Liver (tissue), 9 donors: Measurements from ENCODE around the gene PAQR7. TPM values are rescaled to one million over a fixed set of nuclear protein-coding genes. Genes with fewer than 3 reads are reported as not detected.

Experiments
- DNase-seq: peaks from one replicate; pipeline ENCODE4 v3.0.0-alpha.2; 2017; ENCODE audit warnings: low spot score
- H3K27ac ChIP-seq, 2 donors: one replicate each; pipeline ENCODE4 v1.7.0; 2013; ENCODE audit warnings: inconsistent platforms in 2 of 2, low read length in 2 of 2, control low read depth in 1 of 2, low read depth in 1 of 2, mild to moderate bottlenecking in 1 of 2
- H3K27me3 ChIP-seq, 4 donors: one replicate each; pipeline versions ENCODE4 v1.6.1 to v1.7.0; 2013; ENCODE audit warnings: low read length in 3 of 4, inconsistent platforms in 1 of 4, mild to moderate bottlenecking in 1 of 4, moderate library complexity in 1 of 4; ENCODE audit not compliant: control insufficient read depth in 4 of 4, insufficient read depth in 4 of 4
- H3K36me3 ChIP-seq, 4 donors: one replicate each; pipeline versions ENCODE4 v1.6.1 to v1.7.0; 2013; ENCODE audit warnings: low read length in 3 of 4, mild to moderate bottlenecking in 3 of 4, low read depth in 1 of 4, moderate library complexity in 1 of 4; ENCODE audit not compliant: control insufficient read depth in 4 of 4, insufficient read depth in 3 of 4
- H3K4me1 ChIP-seq, 4 donors: one replicate each; pipeline versions ENCODE4 v1.6.1 to v1.7.0; 2013; ENCODE audit warnings: low read length in 3 of 4, mild to moderate bottlenecking in 3 of 4, moderate library complexity in 1 of 4; ENCODE audit not compliant: control insufficient read depth in 4 of 4, insufficient read depth in 4 of 4
- H3K4me3 ChIP-seq, 3 donors: one replicate each; pipeline versions ENCODE4 v1.6.1 to v1.7.0; 2013; ENCODE audit warnings: low read length in 3 of 3, control low read depth in 1 of 3, low read depth in 1 of 3, mild to moderate bottlenecking in 1 of 3
- H3K9ac ChIP-seq, 2 donors: one replicate each; pipeline ENCODE4 v1.7.0; 2013; ENCODE audit warnings: low read length in 2 of 2, mild to moderate bottlenecking in 2 of 2, moderate library complexity in 2 of 2, control low read depth in 1 of 2, low read depth in 1 of 2
- H3K9me3 ChIP-seq, 4 donors: one replicate each; pipeline versions ENCODE4 v1.6.1 to v1.7.0; 2013; ENCODE audit warnings: low read length in 3 of 4; ENCODE audit not compliant: control insufficient read depth in 4 of 4
- ATF3 ChIP-seq: IDR thresholded peaks from 2 replicates; pipeline ENCODE4 v1.6.1; 2016; ENCODE audit warnings: antibody characterized with exemption
- CTCF ChIP-seq: fragments of 150-350 bp; IDR thresholded peaks from 2 replicates; pipeline ENCODE4 v1.5.1; 2017; ENCODE audit warnings: improper control_type of control experiment, low read depth, low read length; ENCODE audit not compliant: missing input control
- EGR1 ChIP-seq, 2 donors: IDR thresholded peaks; 2 replicates each; pipeline ENCODE4 v1.6.1; 2016 to 2018; ENCODE audit warnings: antibody characterized with exemption in 2 of 2, low read depth in 2 of 2
- FOXA1 ChIP-seq: IDR thresholded peaks from 2 replicates; pipeline ENCODE4 v1.6.1; 2016; ENCODE audit warnings: antibody characterized with exemption
- FOXA2 ChIP-seq: IDR thresholded peaks from 2 replicates; pipeline ENCODE4 v1.6.1; 2016; ENCODE audit warnings: antibody characterized with exemption
- GABPA ChIP-seq, 2 donors: IDR thresholded peaks in 1 of 2; conservative IDR thresholded peaks in 1 of 2; 2 replicates each; pipeline ENCODE4 v1.6.1; 2016; ENCODE audit warnings: antibody characterized with exemption in 2 of 2, mild to moderate bottlenecking in 1 of 2, moderate library complexity in 1 of 2
- HNF4G ChIP-seq: IDR thresholded peaks from 2 replicates; pipeline ENCODE4 v1.6.1; 2016; ENCODE audit warnings: antibody characterized with exemption
- JUND ChIP-seq, 2 donors: IDR thresholded peaks; 2 replicates each; pipeline ENCODE4 v1.6.1; 2016; ENCODE audit warnings: antibody characterized with exemption in 2 of 2
- MAX ChIP-seq: IDR thresholded peaks from 2 replicates; pipeline ENCODE4 v1.6.1; 2016; ENCODE audit warnings: antibody characterized with exemption
- NR2F2 ChIP-seq: IDR thresholded peaks from 2 replicates; pipeline ENCODE4 v1.6.1; 2016; ENCODE audit warnings: antibody characterized with exemption
- RAD21 ChIP-seq, 2 donors: IDR thresholded peaks; 2 replicates each; pipeline ENCODE4 v1.6.1; 2016; ENCODE audit warnings: antibody characterized with exemption in 2 of 2, mild to moderate bottlenecking in 2 of 2
- REST ChIP-seq: IDR thresholded peaks from 2 replicates; pipeline ENCODE4 v1.6.1; 2016; ENCODE audit warnings: antibody characterized with exemption, mild to moderate bottlenecking
- SP1 ChIP-seq: IDR thresholded peaks from 2 replicates; pipeline ENCODE4 v1.6.1; 2018; ENCODE audit warnings: antibody characterized with exemption, mild to moderate bottlenecking
- TAF1 ChIP-seq: conservative IDR thresholded peaks from 2 replicates; pipeline ENCODE4 v1.6.1; 2016; ENCODE audit warnings: antibody characterized with exemption, mild to moderate bottlenecking
- YY1 ChIP-seq: IDR thresholded peaks from 2 replicates; pipeline ENCODE4 v1.6.1; 2016; ENCODE audit warnings: antibody characterized with exemption, mild to moderate bottlenecking
- ZBTB33 ChIP-seq: IDR thresholded peaks from 2 replicates; pipeline ENCODE4 v1.6.1; 2016; ENCODE audit warnings: antibody characterized with exemption
- WGBS: extraction: QIAGEN DNeasy Blood & Tissue Kit; methylation state at CpG from one replicate; pipeline ENCODE4 v1.1.7; 2013; 5-methylcytosine and 5-hydroxymethylcytosine counted together
- polyA plus RNA-seq, 2 donors: library from polyadenylated mRNA; stranded (reverse) in 1 of 2; unstranded in 1 of 2; fragments of 200-250 nt in 1 of 2; fragments of >200 nt in 1 of 2; fragmentation: Nextera tagmentation in 1 of 2; extraction: Ambion mirVana in 1 of 2; gene quantifications; one replicate each; pipeline versions ENCODE4 v1.2.1 to v1.2.3, GENCODE V29; 2013 to 2015
- total RNA-seq, 2 donors: library from RNA; depleted of rRNA; stranded (reverse); fragments of >200 nt; gene quantifications; one replicate each; pipeline ENCODE4 v1.2.3, GENCODE V29; 2014
- donor health status: healthy.
- donor health status: healthy.
- donor health status: healthy.
- donor health status: healthy.
- donor health status: healthy.

The PAQR7 gene
- total and polyA plus RNA-seq, 4 donors, result 1.5 to 9.0 (median 1.8) TPM

- Histone ChIP-seq H3K27ac (no peak overlapping the region), H3K27me3 (no peaks in the 10 kb centered on the region), H3K9me3 (no peaks in the 10 kb centered on the region), H3K4me1 (peaks cover 3 to 13% (median 5%) of the 10 kb centered on the region in 4 donors), H3K4me3 (no peak overlapping the region), H3K9ac (no peak overlapping the region), H3K36me3 (no peaks in the 10 kb centered on the region)
- TF ChIP-seq HNF4G (no peak), CTCF (no peak), FOXA1 (no peak), NR2F2 (no peak), RAD21 (IDR thresholded peaks at IDR 0.05) (no peak), SP1 (no peak), FOXA2 (no peak), ZBTB33 (no peak), EGR1 (IDR thresholded peaks at IDR 0.05; ENCODE audit: low read depth in 2 of 2) (no peak), TAF1 (no peak), GABPA (IDR thresholded peaks at IDR 0.05 in 1 of 2, conservative IDR thresholded peaks at IDR 0.05 in 1 of 2) (no peak), YY1 (no peak)
- no peak for DNase-seq
- 90% methylated on average over 11 of the region's 11 CpGs for WGBS
These were observed 18.7 kb downstream of the PAQR7 start for GRCh38 chr1:25856856-25857255.

GRCh38 chr1:25854554-25854953 lies 21.0 kb downstream of the PAQR7 start:
- peaks cover 2 to 6% (median 4%) of the 10 kb centered on the region in 4 donors for H3K4me1 ChIP-seq
- H3K9ac ChIP-seq, result no peak overlapping the region
- no peaks in the 10 kb centered on the region for H3K9me3 ChIP-seq
- H3K27me3 ChIP-seq, result no peaks in the 10 kb centered on the region
- no peaks in the 10 kb centered on the region for H3K36me3 ChIP-seq
- no peak for TF ChIP-seq ATF3
- no peak for TF ChIP-seq REST
- TF ChIP-seq TAF1, result no peak
- no peak for TF ChIP-seq YY1
- no peak for TF ChIP-seq JUND (IDR thresholded peaks at IDR 0.05)
- no peak for TF ChIP-seq MAX
- no peak for TF ChIP-seq FOXA1
- DNase-seq, result no peak
- H3K27ac ChIP-seq, result no peak overlapping the region
- H3K4me3 ChIP-seq, result no peak overlapping the region
- 98% methylated on average over 2 of the region's 2 CpGs for WGBS
